ENCODE data around the gene BCL11B.

BCL11B gene

GRCh38 chr14:99266181-99267178, 5.5 kb downstream of the BCL11B start:
- DNase-seq, result peak; percentile 79

- DNase-seq, result no peak
These were observed 6.4 kb downstream of the BCL11B start for GRCh38 chr14:99265571-99265970.

GRCh38 chr14:99264691-99265450, 7.1 kb downstream of the BCL11B start:
- DNase-seq, result no peak

- DNase-seq, result no peak
These were observed 8.2 kb downstream of the BCL11B start for GRCh38 chr14:99263564-99264330.

GRCh38 chr14:99262977-99263448, 9.0 kb downstream of the BCL11B start:
- no peak for DNase-seq

GRCh38 chr14:99261912-99262787, 9.8 kb downstream of the BCL11B start:
- no peak for DNase-seq

GRCh38 chr14:99260587-99261551, 11.1 kb downstream of the BCL11B start:
- no peak for DNase-seq

- no peak for DNase-seq
These were observed 11.9 kb downstream of the BCL11B start for GRCh38 chr14:99260116-99260515.

GRCh38 chr14:99258876-99259726, 12.9 kb downstream of the BCL11B start:
- no peak for DNase-seq

GRCh38 chr14:99258341-99258861, 13.6 kb downstream of the BCL11B start:
- DNase-seq, result no peak

- no peak for DNase-seq
These were observed 14.2 kb downstream of the BCL11B start for GRCh38 chr14:99257673-99258221.

- no peak for DNase-seq
These were observed 14.8 kb downstream of the BCL11B start for GRCh38 chr14:99257122-99257672.

- DNase-seq, result no peak
These were observed 15.5 kb downstream of the BCL11B start for GRCh38 chr14:99256483-99256874.

GRCh38 chr14:99255621-99256482, 16.1 kb downstream of the BCL11B start:
- no peak for DNase-seq

GRCh38 chr14:99254328-99255009, 17.5 kb downstream of the BCL11B start:
- no peak for DNase-seq

GRCh38 chr14:99253890-99254289, 18.1 kb downstream of the BCL11B start:
- no peak for DNase-seq
